ENCODE measurements around the gene CD46.

Gene CD46

GRCh38 chr1:207814469-207814868, 62.6 kb downstream of the CD46 start:
- no peak for DNase-seq (ENCODE audit: low spot score)

DNA sequence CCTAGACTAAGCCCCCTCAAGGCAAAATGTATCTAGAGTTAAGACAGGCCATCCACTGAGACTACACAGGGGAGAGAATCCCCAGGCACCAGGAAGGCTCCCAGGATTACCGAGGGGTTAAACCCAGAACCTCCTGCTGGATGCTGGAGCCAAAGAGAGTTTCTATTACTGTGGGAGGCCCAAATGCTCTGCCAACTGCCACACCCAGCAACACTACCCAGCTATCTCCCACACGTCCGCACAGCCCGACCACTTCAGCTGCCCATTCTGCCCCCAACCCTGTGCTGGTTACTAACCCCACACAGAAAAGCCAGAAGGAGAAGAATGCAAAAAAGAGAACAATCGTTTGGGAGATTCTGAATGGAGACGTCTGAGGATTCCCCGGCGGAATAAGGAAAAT, 63.6 kb downstream of the CD46 start:
- DNase-seq (ENCODE audit: low spot score): no peak

DNA sequence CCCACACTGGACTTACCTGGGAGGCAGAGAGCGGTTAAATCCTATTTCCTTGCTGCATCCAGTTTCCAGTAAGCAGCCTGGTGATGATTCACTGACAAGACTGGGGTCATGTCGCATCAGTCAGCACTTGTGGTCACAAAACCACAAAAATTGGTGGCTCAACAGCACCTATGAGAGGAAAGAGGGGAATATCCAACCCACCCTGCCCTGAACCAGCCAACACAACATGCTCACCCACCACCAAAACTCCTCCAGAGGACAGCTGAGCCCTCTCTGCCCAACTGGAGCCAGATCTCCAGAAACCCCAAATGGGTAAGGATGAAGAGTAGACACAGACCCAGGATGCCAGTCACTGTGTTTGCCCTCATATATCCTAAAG, 64.0 kb downstream of the CD46 start:
- no peak for DNase-seq (ENCODE audit: low spot score)

GRCh38 chr1:207817166-207817565, 65.3 kb downstream of the CD46 start:
- no peak for DNase-seq (ENCODE audit: low spot score)

DNA sequence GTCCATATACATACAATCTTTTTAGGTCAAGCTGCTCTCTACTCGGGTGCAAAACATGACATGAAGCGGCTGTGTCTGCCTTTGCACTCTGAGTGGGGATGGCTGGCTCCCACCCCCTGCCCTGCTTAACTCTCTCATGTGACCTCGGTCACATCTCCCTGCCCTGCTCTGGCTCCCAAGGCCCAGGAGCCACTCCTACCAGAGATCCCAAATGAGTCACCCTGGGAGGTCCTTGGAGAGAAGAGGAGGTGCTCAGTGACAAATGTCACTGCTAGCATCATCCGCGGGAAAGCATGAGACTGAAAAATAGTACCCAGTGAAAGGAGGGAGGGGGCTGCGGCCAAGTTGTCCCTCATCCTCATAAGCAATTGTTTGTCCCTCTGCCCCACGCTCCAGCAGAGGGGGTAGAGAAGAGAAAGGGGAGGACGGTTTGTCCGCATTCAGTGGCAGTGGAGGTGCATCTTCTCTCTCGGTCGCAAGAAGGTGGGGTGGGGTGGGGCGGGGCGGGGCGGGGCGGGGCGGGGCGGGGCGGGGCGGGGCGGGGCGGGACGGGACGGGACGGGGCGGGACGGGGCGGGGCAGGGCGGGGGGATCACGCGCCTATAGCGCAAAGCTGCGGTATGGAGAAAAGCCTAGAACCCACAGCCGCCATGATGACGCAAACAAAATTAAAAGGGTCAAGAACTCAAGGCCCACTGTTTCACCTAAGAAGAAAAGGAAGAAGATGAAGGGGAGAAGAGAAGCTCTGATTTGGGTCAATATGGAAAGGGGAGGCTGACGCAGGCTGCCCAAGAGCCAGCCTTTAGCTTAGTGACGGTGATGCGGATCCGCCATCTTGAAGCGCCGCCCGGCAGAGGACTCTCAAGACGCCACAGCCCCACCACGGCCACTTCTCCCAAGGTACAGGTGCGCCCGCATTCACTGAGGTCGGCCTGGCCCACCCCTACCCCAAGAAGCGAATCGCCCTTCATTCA, 66.2 kb downstream of the CD46 start:
- DNase-seq (ENCODE audit: low spot score): no peak

DNA sequence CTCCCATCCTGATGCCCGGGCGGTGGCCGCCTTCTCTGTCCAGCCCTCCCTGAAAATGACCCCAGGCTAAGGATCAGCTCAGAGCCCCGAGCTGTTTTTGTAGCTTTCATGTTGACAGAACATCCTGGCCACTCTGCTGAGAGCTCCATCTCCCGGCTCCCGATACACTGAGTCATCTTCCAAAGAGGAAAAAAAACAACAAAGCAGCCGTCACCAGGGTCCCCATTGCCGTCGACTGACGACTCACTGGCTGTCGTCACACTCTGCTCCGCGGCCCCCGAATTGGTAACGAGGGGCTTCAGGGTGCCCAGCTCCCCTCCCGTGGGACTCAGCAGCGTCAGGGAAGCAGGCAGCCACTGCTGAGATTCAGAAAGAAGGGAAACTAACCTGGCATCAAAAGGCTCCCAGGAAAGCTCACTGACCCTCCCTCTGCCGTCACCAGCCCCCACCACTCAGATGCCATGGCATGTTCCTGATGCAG, 67.2 kb downstream of the CD46 start:
- no peak for DNase-seq (ENCODE audit: low spot score)

DNA sequence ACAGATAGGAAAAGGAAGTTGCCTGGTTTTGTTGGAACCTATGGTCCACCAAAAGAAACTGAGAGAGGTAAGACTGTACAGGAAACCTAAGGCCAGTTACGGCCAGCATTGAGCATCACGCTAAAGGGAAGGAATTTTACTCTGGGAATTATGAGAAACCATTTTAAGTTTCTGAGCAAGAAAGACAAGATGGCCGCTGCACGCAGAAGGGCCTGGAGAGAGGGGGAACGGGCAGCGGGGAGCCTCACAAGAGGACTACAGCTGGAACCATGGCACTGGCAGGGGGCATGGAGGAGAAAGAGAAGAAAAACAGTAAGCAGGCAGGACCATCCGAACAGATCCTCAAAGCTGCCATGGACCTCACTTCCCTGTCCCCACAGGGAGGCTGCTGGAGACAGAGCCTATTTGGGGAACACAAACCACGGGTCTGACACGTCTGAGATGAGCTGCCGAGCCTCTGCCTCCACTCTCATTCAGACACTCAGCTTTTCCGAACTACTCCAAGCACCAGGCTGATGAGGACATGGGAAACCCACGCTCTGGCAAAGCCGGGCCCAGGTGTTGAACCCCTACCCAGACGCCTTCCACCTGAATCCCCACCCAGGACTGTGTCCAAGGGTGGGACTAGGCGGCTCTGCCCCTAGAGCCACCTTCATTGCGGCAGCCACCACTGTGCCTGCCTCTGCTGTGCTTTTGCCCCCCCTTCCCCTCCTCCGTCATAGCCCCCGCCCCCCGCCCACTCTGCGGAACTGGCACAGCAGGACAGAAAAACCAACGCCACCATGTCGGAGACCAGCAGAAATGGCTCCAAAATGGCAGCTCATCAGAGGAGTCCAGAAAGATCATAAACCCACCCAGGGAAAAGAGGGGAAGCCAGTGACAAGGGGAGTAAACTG, 69.0 kb downstream of the CD46 start:
- no peak for DNase-seq (ENCODE audit: low spot score)

DNA sequence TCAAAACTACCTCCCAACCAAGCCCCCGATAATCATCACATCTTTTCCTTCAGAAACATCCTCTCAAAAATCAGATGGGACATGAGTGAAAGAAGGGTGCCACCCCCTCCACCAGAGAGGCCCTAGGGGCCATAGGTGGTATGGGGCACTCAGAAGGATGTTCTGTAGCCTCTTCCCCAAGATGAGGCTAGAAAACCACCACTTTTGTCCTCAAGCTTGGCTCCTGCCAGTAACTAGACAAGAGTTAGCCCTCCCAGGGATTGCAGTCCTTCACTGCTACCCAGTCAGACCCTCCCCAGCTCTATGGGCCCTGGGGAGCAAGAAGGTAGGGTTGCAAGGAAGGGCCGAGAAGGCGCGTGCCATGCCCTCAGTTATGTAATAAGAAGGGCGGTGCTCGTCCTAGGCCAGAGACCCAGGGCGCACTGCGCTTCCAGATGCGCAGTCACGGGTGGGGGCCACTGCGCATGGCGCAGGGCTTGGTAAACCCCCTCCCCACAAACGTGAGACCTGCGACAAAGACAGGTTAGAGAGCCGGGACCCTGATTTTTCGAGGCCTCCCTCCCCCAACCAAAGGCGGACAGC, 69.7 kb downstream of the CD46 start:
- DNase-seq (ENCODE audit: low spot score): no peak

DNA sequence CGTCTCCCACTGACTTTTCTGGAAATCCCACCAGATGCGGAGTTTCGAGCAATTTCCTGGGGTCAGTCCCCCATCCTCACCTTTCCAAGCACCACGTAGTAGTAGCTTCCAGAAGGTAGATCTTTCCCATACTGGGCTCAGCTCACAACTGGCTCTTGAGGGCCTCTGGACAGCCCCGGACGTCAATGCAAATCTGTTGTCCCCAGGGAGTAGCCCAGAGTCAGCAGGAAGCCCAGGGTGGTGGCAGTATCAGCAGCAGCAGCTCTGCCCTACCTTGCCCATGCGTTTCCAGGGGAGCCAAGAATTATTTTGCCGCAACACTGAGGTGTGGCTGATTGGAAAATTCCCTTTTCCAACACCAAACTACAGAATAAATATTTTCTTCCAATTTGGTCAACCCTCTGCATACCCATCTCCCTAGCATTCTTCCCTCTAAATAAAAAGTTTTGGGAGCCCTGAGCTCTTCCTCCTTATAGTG, 70.3 kb downstream of the CD46 start:
- no peak for DNase-seq (ENCODE audit: low spot score)

DNA sequence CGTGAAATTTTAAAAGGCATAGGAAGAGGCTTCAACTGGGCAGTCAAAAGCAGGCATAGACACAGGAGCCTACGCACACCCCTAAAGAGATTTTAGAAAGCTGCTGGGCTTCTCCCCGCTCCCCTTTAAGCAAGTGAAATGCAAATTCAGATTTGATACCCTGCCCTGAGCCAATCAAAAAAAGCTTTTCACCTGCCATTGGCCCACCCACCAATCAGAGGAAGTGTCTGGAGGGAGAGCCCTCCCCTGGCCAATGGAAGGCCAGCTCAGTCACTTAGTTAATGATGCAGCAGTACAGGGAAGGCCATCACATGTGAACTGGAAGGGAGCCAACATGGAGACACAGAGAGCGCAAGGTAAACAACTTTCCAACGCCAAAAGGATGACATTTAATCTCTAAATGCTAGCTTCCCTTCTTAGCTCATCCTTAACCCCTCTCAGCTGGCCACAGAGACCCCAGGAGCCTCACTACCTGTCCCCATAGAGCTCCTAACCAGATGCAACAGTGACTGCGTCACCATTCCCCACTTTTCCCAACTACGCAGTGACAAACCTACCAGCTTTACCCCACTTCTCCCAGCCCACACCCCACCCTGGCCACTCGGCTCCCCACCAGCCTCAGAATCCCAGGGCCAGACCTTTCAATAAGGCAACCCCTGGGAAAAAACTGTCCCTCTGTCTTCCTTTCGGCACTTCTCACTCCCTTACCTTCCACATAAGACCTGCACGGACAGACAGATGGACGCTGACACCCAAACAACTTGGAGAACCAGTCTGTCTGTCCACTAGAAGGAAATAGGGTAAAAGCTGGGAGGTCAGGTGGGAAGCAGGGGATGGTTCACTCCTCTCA, 71.0 kb downstream of the CD46 start:
- DNase-seq (ENCODE audit: low spot score): peak; percentile 100

- DNase-seq (ENCODE audit: low spot score): no peak
These were observed 71.7 kb downstream of the CD46 start for GRCh38 chr1:207823531-207823879.

- DNase-seq (ENCODE audit: low spot score): peak; percentile 98
These were observed 72.2 kb downstream of the CD46 start for GRCh38 chr1:207823880-207824566.

GRCh38 chr1:207824691-207825408, 73.0 kb downstream of the CD46 start:
- DNase-seq (ENCODE audit: low spot score): no peak

DNA sequence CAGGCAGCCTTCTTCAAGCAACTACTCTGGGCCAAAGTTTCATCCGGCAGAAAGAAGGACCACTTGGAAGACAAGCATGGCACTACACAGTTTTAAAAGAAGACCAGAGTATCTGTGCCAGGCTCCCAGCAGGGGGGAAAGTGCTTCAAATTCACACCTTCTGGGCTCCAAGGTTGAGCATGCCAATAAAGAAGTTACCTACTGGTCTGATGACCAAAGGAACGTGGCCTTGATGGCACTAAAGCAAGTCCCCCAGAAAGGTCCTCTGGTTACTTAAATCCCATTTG, 73.5 kb downstream of the CD46 start:
- no peak for DNase-seq (ENCODE audit: low spot score)

DNA sequence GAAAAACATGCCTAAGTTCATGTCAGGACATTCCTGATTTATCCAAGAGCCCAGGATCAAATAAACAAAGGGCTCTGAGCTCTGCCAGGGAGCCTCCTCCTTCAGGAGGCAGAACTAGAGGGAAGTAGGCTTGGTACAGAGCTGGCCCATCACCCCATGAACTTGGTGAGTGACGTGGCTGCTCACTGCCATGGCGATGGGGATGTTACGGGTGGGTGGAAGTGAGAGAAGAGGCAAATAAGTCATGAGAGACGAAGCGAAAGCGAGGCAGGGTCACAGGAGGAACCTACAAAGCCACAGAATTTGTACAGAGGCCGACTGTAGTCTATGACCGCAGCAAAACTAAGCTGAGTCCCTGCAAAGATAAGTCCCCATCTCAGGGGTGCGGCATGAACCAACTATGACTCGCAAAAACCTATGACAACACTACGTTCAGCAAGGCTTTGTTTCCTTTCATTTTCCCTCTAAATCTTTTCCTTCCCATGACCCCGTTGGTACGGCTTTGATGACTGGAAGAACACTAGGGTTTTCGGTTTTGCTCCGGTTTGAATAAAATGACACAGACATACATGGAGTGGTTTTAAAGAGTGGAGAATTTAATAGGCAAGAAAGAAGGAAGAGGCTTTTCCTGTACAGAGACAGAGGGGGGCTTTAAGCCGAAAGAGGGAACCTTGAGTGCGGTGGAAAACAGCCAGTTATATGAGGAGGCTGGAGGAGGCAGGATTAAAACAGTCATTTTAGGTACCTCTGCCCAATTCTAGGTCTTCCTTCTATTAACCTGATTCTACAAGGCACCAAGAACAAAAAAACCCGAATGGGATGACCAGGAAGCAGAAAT, 74.1 kb downstream of the CD46 start:
- DNase-seq (ENCODE audit: low spot score): peak; percentile 91

DNA sequence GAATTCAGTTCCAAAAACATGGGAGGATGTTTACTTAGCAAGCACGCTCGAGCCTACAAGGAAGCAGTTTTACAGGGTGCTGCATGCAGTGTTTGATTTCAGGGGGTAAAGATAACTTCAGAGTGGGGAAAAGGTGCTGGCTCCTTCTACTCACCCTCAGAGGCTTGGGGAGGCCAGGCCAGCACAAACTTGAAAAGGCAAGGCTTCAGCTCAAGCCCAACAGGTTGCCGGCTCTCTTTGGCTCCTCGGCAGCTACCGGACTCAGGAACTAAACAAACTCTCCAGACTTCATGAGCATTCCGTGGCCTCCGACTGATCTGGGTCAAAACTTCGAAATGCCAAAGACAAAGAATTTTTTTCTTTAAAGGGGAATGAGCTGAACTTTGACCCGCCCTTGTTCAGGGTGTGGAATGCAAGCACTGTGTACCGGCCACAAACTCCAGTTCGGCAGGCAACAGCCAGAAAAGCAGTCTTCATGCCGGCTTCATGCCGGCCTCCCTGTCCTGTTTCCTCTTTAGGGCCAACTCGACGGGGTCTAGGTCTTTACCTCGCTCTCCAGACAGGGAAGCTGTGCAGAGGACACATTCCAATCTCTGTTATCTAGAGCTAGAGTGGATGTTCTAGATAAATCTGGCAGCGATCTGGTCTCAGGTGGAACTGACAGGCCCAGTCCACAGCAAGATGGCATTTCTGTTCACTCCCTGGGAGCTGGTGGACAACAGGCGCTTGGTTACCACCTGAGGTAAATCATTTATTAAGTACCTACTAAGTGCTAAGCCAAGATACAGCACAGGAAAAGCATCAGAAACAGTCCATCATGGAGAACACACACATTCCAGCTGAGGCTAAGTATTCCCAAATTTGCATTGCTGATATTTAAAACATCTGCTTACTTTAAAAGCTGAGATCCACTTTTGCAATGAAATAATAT, 75.0 kb downstream of the CD46 start:
- no peak for DNase-seq (ENCODE audit: low spot score)

GRCh38 chr1:207827488-207827830, 75.6 kb downstream of the CD46 start:
- DNase-seq (ENCODE audit: low spot score): no peak

DNA sequence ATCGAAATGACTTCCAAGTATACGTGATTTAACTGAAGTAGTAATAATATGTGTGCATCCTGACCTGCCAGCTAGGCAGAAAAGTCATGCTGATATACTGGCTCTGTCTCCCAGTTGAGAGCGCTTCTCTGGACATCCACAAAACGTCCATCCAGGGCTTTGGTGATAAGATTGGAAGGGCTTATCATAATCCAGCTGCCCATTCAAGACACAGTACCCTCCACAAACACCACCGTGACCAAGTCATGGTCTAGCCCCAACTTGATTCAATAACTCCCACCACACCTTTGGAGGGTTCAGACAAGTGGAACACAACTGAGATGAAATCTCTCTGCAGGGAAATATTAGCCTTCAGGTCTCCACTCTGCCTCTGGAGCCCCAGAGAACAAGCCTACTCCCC, 76.2 kb downstream of the CD46 start:
- no peak for DNase-seq (ENCODE audit: low spot score)

Measured in pons (tissue), 1 donor.